SK-N-SH (cell line): Measurements from ENCODE around the gene IL10RA.

ENCODE experiments used
- CTCF ChIP-seq: fragments of 200-600 bp; sonication (generic); IDR thresholded peaks from 2 replicates; pipeline ENCODE4 v1.6.1; 2017; ENCODE audit warnings: antibody characterized with exemption, mild to moderate bottlenecking, moderate library complexity
- FOXM1 ChIP-seq: IDR thresholded peaks from 2 replicates; pipeline ENCODE4 v1.4.0; 2012; ENCODE audit warnings: low read depth, mild to moderate bottlenecking
- MXI1 ChIP-seq: IDR thresholded peaks from 2 replicates; pipeline ENCODE4 v1.6.1; 2012; ENCODE audit warnings: mild to moderate bottlenecking, low read depth, low read length, improper control_type of control experiment
- POLR2AphosphoS5 ChIP-seq: IDR thresholded peaks from 2 replicates; pipeline ENCODE4 v1.6.1; 2012; ENCODE audit warnings: low read depth, low read length
- RAD21 ChIP-seq: IDR thresholded peaks from 2 replicates; pipeline ENCODE4 v1.6.1; 2012; ENCODE audit warnings: mild to moderate bottlenecking, low read length
- REST ChIP-seq: IDR thresholded peaks from 2 replicates; pipeline ENCODE4 v1.6.1; 2012; ENCODE audit warnings: mild to moderate bottlenecking, low read depth, low read length, moderate library complexity
- RFX5 ChIP-seq: IDR thresholded peaks from 2 replicates; pipeline ENCODE4 v1.6.1; 2012; ENCODE audit warnings: mild to moderate bottlenecking, improper control_type of control experiment, low read length
- SIN3A ChIP-seq: IDR thresholded peaks from 2 replicates; pipeline ENCODE4 v1.6.1; 2012; ENCODE audit warnings: low read depth, mild to moderate bottlenecking, low read length, moderate library complexity, borderline replicate concordance
- TAF1 ChIP-seq: IDR thresholded peaks from 2 replicates; pipeline ENCODE4 v1.6.1; 2012; ENCODE audit warnings: low read depth, mild to moderate bottlenecking, low read length, moderate library complexity, borderline replicate concordance
- TCF12 ChIP-seq: IDR thresholded peaks from 2 replicates; pipeline ENCODE4 v1.4.0; 2012
- USF1 ChIP-seq: IDR thresholded peaks from 2 replicates; pipeline ENCODE4 v1.4.0; 2012; ENCODE audit warnings: low read depth, borderline replicate concordance
- YY1 ChIP-seq: IDR thresholded peaks from 2 replicates; pipeline ENCODE4 v1.4.0; 2012; ENCODE audit warnings: low read depth, mild to moderate bottlenecking

GRCh38 chr11:117970400-117971024 lies 15.7 kb upstream of the IL10RA start:
- TF ChIP-seq TAF1: no peak
- no peak for TF ChIP-seq CTCF
- no peak for TF ChIP-seq FOXM1
- no peak for TF ChIP-seq REST
- no peak for TF ChIP-seq MXI1
- TF ChIP-seq USF1: no peak
- no peak for TF ChIP-seq RAD21
- no peak for TF ChIP-seq TCF12
- TF ChIP-seq POLR2AphosphoS5: no peak
- TF ChIP-seq YY1: no peak
- no peak for TF ChIP-seq SIN3A
- no peak for TF ChIP-seq RFX5
